Activated CD8-positive, alpha-beta memory T cell treated with anti-CD3 and anti-CD28 coated beads for 36 hours (primary cell): Measurements from ENCODE around the gene COQ6. TPM values are rescaled to one million over a fixed set of nuclear protein-coding genes. Genes with fewer than 3 reads are reported as not detected.

ENCODE experiments used
- CTCF ChIA-PET: fragments of 350-600 bp; sonication (Branson Sonifier 250); formaldehyde crosslinking; loops from one replicate; lab custom pipeline; 2021; ENCODE audit warnings: antibody characterized with exemption; lab: Charles Lee
- POLR2A ChIA-PET: fragments of 350-600 bp; sonication (Branson Sonifier 250); formaldehyde crosslinking; loops from one replicate; lab custom pipeline; 2021; ENCODE audit warnings: antibody characterized with exemption; lab: Charles Lee
- total RNA-seq, 2 experiments: library from RNA; stranded (reverse); gene quantifications; one replicate each; pipeline ENCODE4 v1.2.3, GENCODE V29; 2021

Gene COQ6
- total RNA-seq: 10 to 100 TPM; 18.2 to 20.3 TPM

GRCh38 chr14:73949752-73950734 is at the start of gene COQ6, which contains the start of gene FAM161B:
COQ6 (plus strand) TSS chr14:73950302; CDS start chr14:73950333, 31 bp downstream.
FAM161B (minus strand) TSS chr14:73950094; CDS start chr14:73950026, 68 bp downstream.
- POLR2A ChIA-PET: interaction anchor here (0.6 to 0.7 kb wide), 3 partner anchors 69 to 454 kb away, joined by 3 to 4 read pairs (median 4); partner anchors contain the start of genes BBOF1 and ENTPD5
- CTCF ChIA-PET: interaction anchor here (0.6 kb wide), 1 partner anchor 263 kb away, joined by 3 read pairs; no protein-coding TSS in a partner anchor

- CTCF ChIA-PET: no interaction called here
- POLR2A ChIA-PET: no interaction called here
These were observed 47.1 kb upstream of the COQ6 start for GRCh38 chr14:73903028-73903427.

GRCh38 chr14:73909681-73910080 is 40.4 kb upstream of the COQ6 start:
- ChIA-PET POLR2A (no interaction called here), CTCF (no interaction called here)

- ChIA-PET CTCF (interaction anchor here (0.6 kb wide), 1 partner anchor 15 kb away, joined by 3 read pairs; no protein-coding TSS in a partner anchor), POLR2A (no interaction called here)
These were observed 36.8 kb upstream of the COQ6 start for GRCh38 chr14:73913256-73913655.

GRCh38 chr14:73916324-73916723 is 33.8 kb upstream of the COQ6 start:
- ChIA-PET CTCF (no interaction called here), POLR2A (interaction anchor here (0.5 kb wide), 1 partner anchor 36 kb away, joined by 4 read pairs; no protein-coding TSS in a partner anchor)

GRCh38 chr14:73919457-73919856 is 30.6 kb upstream of the COQ6 start:
- POLR2A ChIA-PET: interaction anchor here (0.7 kb wide), 1 partner anchor 13 kb away, joined by 3 read pairs; no protein-coding TSS in a partner anchor
- CTCF ChIA-PET: interaction anchor here (0.7 kb wide), 1 partner anchor 157 kb away, joined by 4 read pairs; no protein-coding TSS in a partner anchor

GRCh38 chr14:73924337-73924736 is 25.8 kb upstream of the COQ6 start:
- ChIA-PET CTCF (no interaction called here), POLR2A (no interaction called here)

- ChIA-PET CTCF (interaction anchor here (0.6 kb wide), 2 partner anchors 84 to 512 kb away, joined by 3 to 4 read pairs; partner anchors contain the start of gene BBOF1), POLR2A (no interaction called here)
These were observed 14.4 kb upstream of the COQ6 start for GRCh38 chr14:73935666-73936065.

- CTCF ChIA-PET: no interaction called here
- POLR2A ChIA-PET: no interaction called here
These were observed 13.6 kb upstream of the COQ6 start for GRCh38 chr14:73936548-73936947.

GRCh38 chr14:73937012-73937411 is 13.1 kb upstream of the COQ6 start:
- POLR2A ChIA-PET: no interaction called here

GRCh38 chr14:73942180-73942579 is 7.9 kb upstream of the COQ6 start:
- CTCF ChIA-PET: no interaction called here
- POLR2A ChIA-PET: no interaction called here

More at GRCh38 chr14:73937012-73937411, 13.1 kb upstream of the COQ6 start:
- CTCF ChIA-PET: no interaction called here

- POLR2A ChIA-PET: no interaction called here
- CTCF ChIA-PET: no interaction called here
These were observed 7.0 kb upstream of the COQ6 start for GRCh38 chr14:73943083-73943482.

- POLR2A ChIA-PET: interaction anchor here (1.1 kb wide), 1 partner anchor 17 kb away, joined by 3 read pairs; no protein-coding TSS in a partner anchor
These were observed 5.5 kb upstream of the COQ6 start for GRCh38 chr14:73944432-73945158.

GRCh38 chr14:73945159-73945670 is 4.9 kb upstream of the COQ6 start:
- ChIA-PET CTCF (no interaction called here), POLR2A (interaction anchor here (0.7 to 1.1 kb wide), 2 partner anchors 15 to 17 kb away, joined by 3 read pairs; no protein-coding TSS in a partner anchor)

More at GRCh38 chr14:73944432-73945158, 5.5 kb upstream of the COQ6 start:
- CTCF ChIA-PET: no interaction called here

- ChIA-PET CTCF (interaction anchor here (1.1 kb wide), 1 partner anchor 16 kb away, joined by 3 read pairs; no protein-coding TSS in a partner anchor), POLR2A (no interaction called here)
These were observed 3.6 kb downstream of the COQ6 start for GRCh38 chr14:73953731-73954130.

GRCh38 chr14:73955674-73956073 is 5.6 kb downstream of the COQ6 start:
- CTCF ChIA-PET: no interaction called here
- POLR2A ChIA-PET: no interaction called here

GRCh38 chr14:73958591-73958990 is 8.5 kb downstream of the COQ6 start:
- POLR2A ChIA-PET: no interaction called here
- CTCF ChIA-PET: no interaction called here

- ChIA-PET CTCF (no interaction called here), POLR2A (no interaction called here)
These were observed 11.1 kb downstream of the COQ6 start for GRCh38 chr14:73961192-73961591.

- CTCF ChIA-PET: no interaction called here
- POLR2A ChIA-PET: no interaction called here
These were observed 15.1 kb downstream of the COQ6 start for GRCh38 chr14:73965216-73965615.
